LoVo (cell line): Measurements from ENCODE around the gene MYO10.

ENCODE experiments used
- DNase-seq: peaks from one replicate; pipeline ENCODE4 v3.0.0-alpha.2; 2016; ENCODE audit warnings: low spot score

Gene MYO10

DNA sequence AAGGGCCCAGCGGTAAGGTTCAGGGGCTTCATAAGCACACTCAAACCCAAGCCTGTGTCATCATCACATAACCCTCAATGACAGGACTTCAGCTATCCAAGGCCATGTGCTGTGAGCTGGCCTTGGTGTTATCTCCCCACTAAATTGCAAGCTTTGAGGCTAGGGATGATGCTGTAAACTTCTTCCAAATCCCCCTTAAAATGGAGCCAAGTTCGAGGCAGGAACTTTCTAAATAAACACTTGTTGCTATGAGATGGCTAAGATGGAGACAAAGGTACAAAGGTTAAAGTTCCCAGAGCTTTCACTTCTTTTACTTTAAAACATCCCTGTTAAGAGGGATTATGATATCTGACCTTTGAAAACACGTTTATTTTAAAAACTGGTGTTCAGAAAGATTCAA lies 123.6 kb downstream of the MYO10 start:
- no peak for DNase-seq

DNA sequence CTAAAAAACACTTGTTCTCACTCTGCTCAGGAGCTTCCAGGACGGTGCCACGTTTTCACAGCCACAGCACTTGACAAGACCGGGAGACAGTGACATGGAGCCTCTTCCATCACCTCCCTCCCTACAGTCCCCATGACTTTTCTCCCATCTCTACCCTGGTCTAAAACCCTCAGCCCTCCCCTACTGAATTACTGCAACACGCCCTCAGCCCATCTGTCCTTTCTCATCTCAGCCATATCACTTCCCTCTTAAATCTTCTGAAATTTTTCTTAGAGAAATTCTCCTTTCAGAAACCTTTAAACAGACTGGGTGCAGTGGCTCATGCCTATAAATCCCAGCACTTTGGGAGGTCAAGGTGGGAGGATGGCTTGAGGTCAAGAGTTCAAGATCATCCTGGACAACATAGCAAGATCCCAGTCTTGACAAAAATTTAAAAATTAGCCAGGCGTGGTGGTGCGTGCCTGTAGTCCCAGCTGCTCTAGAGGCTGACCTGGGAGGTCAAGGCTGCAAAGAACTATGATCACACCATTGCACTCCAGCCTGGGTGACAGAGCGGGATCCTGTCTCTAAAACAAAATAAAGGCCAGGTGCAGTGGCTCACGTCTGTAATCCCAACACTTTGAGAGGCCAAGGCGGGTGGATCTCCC lies 125.8 kb downstream of the MYO10 start:
- DNase-seq = no peak

DNA sequence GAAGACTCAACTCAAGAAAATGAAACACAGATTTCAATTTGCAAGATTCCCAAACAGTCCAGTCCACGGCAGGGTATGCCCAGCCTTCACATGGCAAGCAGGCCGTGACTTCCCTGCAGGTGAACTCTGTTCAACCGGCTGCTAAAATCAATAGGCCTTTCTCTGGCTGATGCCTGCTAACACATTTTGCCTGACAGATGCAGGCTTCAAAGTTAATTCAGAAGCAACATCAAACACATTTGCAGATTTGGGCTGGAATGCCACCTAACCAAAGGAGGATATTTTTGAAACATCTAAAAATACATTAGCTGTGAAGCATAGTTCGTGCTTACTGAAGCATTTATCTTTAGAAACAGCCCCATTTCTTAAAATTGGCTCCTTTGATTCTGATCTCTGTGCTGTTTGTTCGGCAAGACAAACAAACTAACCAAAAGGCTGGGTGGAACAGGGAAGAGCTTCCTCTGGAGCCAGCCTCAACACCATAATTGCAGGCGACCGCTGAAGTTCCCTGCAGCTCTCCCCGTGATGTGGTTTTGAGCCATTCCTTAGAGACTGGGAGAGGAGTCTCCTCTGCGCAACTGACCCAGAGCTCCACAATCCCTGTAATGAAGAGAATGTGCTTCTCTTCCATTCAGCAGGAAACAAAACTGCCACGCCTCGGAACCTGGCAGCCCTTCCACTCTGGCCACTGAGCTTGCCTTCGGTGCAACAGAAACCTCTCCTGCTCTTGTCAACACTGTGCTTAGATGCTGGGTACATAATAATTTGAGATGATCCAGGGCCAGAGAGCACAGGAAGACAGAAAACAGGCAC lies 126.5 kb downstream of the MYO10 start:
- DNase-seq = peak; percentile 9

DNA sequence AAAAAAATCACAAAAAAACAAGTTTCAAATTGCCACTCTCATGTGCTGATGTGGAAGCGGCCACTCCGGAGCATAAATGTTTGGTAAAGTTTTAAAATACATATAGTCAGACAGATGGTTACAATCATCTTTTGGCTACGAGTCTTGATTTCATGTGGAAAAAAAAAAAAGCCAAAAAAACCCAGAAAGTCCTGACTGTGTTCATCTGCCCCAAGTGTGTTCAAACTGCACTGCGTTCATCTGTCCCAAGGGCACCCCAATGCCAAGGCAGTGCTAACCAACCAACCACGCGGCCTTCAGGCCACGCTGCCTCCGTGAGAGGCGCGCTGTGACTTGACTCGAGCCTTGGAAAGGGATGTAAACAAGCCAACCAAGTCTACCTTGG lies 127.1 kb downstream of the MYO10 start:
- DNase-seq = no peak

DNA sequence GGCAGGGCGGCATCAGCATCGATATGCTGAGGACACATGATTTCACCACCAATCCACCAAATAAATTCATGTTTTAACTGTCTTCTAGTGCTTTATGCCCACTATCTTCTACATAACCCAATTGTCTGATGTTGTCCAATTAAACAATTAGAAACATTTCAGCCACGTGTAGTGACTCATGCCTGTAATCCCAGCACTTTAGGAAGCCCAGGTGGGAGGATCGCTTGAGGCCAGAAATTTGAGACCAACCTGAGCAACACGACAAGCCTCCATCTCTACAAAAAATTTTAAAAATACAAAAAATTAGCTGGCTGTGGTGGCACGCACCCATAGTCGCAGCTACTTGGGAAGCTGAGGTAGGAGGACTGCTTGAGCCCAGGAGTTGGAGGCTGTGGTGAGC lies 128.1 kb downstream of the MYO10 start:
- DNase-seq = no peak

DNA sequence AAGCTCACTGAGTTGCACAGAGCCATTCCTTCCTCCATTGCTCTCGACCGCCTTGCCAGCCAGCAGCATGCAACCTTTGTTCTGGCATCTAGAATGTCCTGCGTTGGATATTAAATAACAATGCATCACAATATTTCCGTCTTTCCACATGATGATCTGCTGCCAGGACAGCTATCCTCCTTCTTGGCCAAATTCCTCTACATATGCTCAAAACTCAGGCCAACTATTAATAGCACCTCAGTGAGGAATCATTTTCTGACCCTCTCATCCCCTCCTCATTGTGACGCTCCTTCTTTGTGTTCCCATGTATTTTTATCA lies 128.6 kb downstream of the MYO10 start:
- DNase-seq = no peak

GRCh38 chr5:16806711-16807546 lies 129.2 kb downstream of the MYO10 start:
- DNase-seq = no peak

- DNase-seq = no peak
Measured at GRCh38 chr5:16805486-16805885, 130.6 kb downstream of the MYO10 start.

DNA sequence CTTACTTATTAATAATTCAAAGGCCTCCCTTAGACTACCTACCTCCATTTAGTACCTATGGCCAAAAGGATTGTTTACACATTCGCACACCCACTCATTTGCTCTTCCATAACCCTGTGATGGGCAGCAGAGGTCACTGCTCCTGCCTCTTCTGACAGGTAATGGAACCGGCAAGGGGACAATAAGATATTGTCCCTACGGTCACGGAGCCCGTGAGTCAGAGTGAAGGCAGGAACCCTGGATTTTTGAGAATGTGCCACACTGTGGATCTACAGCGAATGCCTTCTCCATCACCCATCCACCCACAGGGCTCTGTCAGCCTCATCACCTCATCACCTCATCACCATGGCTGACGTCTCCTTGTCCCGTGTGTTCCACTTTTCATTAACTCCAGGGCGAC lies 132.3 kb downstream of the MYO10 start:
- DNase-seq = no peak

DNA sequence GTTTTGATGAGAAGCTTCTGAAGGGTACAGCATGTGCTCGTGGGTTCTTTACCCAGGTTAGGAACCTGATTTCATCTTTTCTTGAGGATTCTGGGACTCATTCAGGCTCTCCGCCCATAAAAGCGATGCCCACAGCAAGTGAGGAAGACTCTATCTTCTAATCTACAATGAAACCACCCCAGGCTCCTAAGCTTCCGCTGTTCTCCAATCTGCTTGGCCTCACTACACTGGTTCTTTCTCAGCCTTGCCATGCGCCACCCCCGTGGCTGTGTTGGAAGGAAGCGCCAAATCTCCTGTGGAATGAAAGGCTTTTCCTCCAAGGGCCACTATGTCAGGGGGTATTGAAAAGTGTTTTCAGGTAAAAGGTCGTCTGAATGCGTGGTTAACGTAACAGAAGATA lies 135.6 kb downstream of the MYO10 start:
- no peak for DNase-seq

- DNase-seq = no peak
Measured at GRCh38 chr5:16799796-16800195, 136.3 kb downstream of the MYO10 start.

DNA sequence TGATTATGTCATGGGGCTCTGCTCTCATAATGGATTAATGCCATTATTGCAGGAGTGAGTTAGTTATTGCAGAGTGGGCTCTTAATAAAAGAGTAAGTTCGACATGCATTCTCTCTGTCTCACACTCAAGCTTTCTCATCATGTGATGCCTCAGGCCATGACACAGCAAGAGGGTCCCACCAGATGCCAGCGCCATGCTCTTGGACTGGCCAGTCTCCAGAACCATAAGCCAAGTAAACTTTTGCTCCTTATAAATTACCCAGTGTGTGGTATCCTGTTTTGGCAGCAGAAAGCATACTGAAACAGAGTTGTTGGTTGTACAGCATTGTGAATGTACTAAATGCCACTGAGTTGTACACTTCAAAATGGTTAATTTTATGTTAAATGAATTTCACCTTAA lies 138.1 kb downstream of the MYO10 start:
- DNase-seq = no peak

GRCh38 chr5:16794269-16794913 lies 141.7 kb downstream of the MYO10 start:
- no peak for DNase-seq

DNA sequence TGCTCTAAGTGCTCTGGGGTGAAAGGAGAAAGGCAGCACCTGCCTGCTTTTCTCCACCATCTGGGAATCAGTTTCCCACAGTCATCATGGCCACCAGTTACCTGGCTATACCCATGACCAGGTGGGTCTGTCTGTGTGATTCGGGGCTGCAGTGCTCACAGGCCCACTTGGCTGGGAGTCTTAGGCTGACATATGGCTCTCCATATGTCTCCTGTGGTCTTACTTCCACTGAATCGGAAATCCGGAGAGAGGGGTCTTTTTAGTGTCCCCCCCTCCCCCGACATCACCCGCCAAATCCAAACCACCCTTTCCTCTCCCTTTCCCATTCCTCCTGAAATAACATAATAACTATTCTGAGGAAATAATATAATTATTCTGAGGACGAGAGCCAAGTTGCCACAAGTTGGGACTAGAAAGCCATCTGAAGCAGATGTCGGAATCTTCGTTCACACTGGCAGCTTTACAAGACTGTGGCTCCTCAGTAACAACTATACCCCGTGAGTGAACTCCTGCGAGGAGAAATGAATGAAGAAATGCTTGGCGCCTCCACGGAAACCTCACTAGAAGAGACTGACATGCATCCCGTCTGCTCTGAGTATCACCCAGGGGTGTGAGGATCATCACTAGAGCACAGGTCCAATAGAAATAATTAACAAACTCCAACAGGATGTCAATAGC lies 143.4 kb downstream of the MYO10 start:
- DNase-seq = no peak

DNA sequence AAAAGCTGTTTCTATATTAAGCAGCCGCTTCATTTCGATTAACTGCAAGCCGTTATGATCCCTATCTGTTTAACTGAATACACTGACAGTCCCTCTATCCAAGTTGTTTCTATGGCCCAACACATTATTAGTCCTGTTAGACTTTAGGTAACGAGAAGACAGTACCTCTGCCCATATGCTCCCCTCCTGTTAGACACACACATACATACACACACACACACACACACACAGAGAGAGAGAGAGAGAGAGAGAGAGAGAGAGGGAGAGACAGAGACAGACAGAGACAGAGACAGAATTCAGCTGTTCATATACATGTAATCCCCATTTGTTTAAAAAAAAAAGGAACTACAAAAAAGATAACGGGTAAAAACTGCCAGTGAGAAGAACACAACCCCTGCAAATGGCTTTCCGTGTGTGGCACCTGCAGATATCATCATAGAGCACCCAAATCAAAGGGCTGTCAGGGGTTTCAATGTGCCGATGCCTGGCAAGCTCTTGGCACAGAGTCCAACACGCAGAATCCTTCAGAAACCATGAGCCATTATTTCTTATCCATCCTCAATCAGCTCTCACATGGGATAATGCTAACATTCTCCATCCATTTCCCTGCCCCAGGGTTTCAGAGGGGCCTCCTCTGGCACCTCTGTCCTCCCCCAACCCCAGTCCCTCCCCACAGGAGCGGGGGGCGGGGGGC lies 144.0 kb downstream of the MYO10 start:
- DNase-seq = no peak

GRCh38 chr5:16791036-16791705 lies 144.9 kb downstream of the MYO10 start:
- DNase-seq = peak; percentile 63

DNA sequence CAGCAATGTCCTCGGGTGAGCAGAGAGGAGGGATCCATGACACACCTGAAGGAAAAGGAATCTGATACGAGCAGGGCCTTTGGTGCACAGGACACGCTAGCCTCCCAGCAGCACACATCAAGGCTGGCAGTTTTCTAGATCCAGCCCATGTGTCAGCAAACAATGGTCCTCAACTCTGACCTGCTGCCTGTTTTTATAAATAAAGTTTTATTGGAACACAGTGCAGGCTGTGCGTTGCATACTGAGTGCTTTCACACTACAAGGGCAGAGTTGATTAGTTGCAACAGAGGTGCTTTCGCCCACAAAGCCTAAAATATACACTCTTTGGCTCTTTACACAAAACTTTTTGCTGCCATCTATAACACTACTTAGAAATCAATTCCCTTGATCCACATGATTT lies 147.1 kb downstream of the MYO10 start:
- no peak for DNase-seq

DNA sequence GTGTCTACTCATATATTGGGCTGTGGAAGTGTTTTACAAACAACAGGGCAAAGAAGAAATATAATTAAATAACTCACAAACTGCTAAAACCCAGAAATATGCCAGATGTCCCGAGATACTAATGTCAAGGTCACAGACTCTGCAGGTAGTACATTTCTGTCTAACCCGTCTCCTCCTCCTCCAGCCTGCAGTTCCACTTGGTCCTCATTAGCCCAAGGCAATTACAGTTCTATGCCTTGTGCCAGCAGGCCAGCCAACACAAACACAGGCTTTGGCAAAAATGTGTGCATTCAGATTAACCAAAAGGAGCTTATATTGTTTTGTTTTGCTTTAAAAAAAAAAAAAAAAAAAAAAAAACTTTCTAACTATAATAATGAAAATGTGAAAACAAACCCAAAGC lies 148.8 kb downstream of the MYO10 start:
- DNase-seq = no peak

GRCh38 chr5:16784843-16785791 lies 151.0 kb downstream of the MYO10 start:
- no peak for DNase-seq

DNA sequence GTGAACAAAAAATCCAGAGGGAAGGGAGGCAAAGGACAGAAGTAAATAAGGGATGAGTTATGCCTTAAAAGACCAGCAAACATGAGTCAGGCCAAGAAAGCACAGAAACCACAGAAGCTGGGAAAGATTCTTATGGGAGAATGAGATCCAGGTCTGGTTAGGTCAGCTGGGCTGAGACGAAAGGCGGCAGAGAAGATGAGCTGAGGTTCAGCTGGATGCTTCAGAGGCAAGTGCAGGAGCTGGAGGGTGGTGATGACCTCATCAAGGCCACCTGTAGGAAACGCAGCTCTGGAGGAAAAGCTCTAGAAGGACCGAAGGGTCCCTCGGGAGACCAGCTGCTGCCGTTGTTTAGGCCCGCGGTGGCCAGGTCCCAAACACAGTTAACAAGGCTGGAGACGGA lies 152.0 kb downstream of the MYO10 start:
- no peak for DNase-seq
